ENCODE measurements around the gene IZUMO1.

DNA sequence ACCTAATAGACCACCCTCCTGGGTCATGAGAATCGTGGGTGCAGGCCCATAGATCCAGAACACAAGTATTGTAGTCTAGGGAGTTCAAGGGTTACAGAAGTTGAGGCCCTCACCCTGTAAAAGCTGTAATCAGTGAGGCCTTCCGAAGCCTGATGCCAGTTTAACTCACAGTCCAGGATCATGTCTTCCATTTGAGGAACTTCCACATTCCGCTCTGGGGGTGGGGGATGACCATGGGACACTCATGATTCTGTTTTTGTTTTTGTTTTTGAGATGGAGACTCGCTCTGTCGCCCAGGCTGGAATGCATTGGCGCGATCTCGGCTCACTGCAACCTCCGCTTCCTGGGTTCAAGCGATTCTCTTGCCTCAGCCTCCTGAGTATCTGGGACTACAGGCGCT lies 4.6 kb downstream of the IZUMO1 start:
- TF ChIP-seq, protein P1, sequence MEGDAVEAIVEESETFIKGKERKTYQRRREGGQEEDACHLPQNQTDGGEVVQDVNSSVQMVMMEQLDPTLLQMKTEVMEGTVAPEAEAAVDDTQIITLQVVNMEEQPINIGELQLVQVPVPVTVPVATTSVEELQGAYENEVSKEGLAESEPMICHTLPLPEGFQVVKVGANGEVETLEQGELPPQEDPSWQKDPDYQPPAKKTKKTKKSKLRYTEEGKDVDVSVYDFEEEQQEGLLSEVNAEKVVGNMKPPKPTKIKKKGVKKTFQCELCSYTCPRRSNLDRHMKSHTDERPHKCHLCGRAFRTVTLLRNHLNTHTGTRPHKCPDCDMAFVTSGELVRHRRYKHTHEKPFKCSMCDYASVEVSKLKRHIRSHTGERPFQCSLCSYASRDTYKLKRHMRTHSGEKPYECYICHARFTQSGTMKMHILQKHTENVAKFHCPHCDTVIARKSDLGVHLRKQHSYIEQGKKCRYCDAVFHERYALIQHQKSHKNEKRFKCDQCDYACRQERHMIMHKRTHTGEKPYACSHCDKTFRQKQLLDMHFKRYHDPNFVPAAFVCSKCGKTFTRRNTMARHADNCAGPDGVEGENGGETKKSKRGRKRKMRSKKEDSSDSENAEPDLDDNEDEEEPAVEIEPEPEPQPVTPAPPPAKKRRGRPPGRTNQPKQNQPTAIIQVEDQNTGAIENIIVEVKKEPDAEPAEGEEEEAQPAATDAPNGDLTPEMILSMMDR (conservative IDR thresholded peaks at IDR 0.05) = no peak
- TF ChIP-seq ZFX (IDR thresholded peaks at IDR 0.05) = no peak
